Testis (tissue), 2 donors: ENCODE results near the gene SGF29.

ENCODE experiments used
- CTCF ChIP-seq, 3 experiments: fragments of 450-650 bp in 2 of 3; fragments of 200-600 bp in 1 of 3; sonication (generic) in 1 of 3; IDR thresholded peaks; one replicate each; pipeline ENCODE4 v1.5.1; 2016 to 2019; ENCODE audit warnings: antibody characterized with exemption in 3 of 3, mild to moderate bottlenecking in 2 of 3, moderate library complexity in 1 of 3
- POLR2A ChIP-seq: fragments of 450-650 bp; IDR thresholded peaks from one replicate; pipeline ENCODE4 v1.6.1; 2017; ENCODE audit warnings: antibody characterized with exemption, mild to moderate bottlenecking, moderate library complexity

- TF ChIP-seq CTCF (IDR thresholded peaks at IDR 0.05) = no peak
- TF ChIP-seq POLR2A = no peak
Measured at GRCh38 chr16:28511801-28512789, 41.6 kb upstream of the SGF29 start.
